ENCODE data around the gene RXRB. TPM values are rescaled to one million over a fixed set of nuclear protein-coding genes. Genes with fewer than 3 reads are reported as not detected.

The RXRB gene
- total and polyA plus RNA-seq, 2 of the 13 experiments (the other 11 are each of a cell fraction or from before 2014, with no cell fraction given): 26.7 to 55.7 TPM

- TF ChIP-seq ZNF136 (CRISPR knock-in tag; IDR thresholded peaks at IDR 0.05; ENCODE audit: low read depth): peak; percentile 62; the same call in 1 of the 2 replicates
- TF ChIP-seq, protein P1, sequence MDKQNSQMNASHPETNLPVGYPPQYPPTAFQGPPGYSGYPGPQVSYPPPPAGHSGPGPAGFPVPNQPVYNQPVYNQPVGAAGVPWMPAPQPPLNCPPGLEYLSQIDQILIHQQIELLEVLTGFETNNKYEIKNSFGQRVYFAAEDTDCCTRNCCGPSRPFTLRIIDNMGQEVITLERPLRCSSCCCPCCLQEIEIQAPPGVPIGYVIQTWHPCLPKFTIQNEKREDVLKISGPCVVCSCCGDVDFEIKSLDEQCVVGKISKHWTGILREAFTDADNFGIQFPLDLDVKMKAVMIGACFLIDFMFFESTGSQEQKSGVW (CRISPR knock-in tag; IDR thresholded peaks at IDR 0.05; ENCODE audit: borderline replicate concordance): no peak
- TF ChIP-seq GATAD1 (CRISPR knock-in tag; IDR thresholded peaks at IDR 0.05): peak; percentile 72
- no peak; the same call in none of the 2 replicates for TF ChIP-seq SALL1 (CRISPR knock-in tag; IDR thresholded peaks at IDR 0.05)
- TF ChIP-seq CCDC6 (CRISPR knock-in tag; IDR thresholded peaks at IDR 0.05): peak; percentile 78; the same call in 1 of the 2 replicates
- 0 out of 2 replicates have a peak, but pooled peaks have one; percentile 28 for TF ChIP-seq DPF2 (CRISPR knock-in tag; IDR thresholded peaks at IDR 0.05; ENCODE audit: borderline replicate concordance, low read depth)
- TF ChIP-seq PRMT3 (CRISPR knock-in tag; IDR thresholded peaks at IDR 0.05; ENCODE audit: borderline replicate concordance, low read depth): no peak
- no peak; the same call in 1 of the 2 replicates for TF ChIP-seq NR2F2 (IDR thresholded peaks at IDR 0.05; ENCODE audit: borderline replicate concordance, low read depth)
- TF ChIP-seq ZC3H4 (CRISPR knock-in tag; IDR thresholded peaks at IDR 0.05; ENCODE audit: borderline replicate concordance): no peak; the same call in 1 of the 2 replicates
- no peak for TF ChIP-seq ZNF652 (CRISPR knock-in tag; IDR thresholded peaks at IDR 0.05; ENCODE audit: borderline replicate concordance, low read depth)
- TF ChIP-seq ZFP37 (CRISPR knock-in tag; IDR thresholded peaks at IDR 0.05; ENCODE audit: borderline replicate concordance): no peak
- no peak for TF ChIP-seq REXO4 (CRISPR knock-in tag; IDR thresholded peaks at IDR 0.05; ENCODE audit: borderline replicate concordance)
- TF ChIP-seq SP4 (CRISPR knock-in tag; IDR thresholded peaks at IDR 0.05): peak; percentile 95
- no peak for TF ChIP-seq GTF2F1 (IDR thresholded peaks at IDR 0.05; ENCODE audit: low read length)
- TF ChIP-seq, protein P2, sequence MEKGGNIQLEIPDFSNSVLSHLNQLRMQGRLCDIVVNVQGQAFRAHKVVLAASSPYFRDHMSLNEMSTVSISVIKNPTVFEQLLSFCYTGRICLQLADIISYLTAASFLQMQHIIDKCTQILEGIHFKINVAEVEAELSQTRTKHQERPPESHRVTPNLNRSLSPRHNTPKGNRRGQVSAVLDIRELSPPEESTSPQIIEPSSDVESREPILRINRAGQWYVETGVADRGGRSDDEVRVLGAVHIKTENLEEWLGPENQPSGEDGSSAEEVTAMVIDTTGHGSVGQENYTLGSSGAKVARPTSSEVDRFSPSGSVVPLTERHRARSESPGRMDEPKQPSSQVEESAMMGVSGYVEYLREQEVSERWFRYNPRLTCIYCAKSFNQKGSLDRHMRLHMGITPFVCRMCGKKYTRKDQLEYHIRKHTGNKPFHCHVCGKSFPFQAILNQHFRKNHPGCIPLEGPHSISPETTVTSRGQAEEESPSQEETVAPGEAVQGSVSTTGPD (CRISPR knock-in tag; IDR thresholded peaks at IDR 0.05): no peak
- no peak for TF ChIP-seq HHEX (CRISPR knock-in tag; IDR thresholded peaks at IDR 0.05)
- TF ChIP-seq, protein P3, sequence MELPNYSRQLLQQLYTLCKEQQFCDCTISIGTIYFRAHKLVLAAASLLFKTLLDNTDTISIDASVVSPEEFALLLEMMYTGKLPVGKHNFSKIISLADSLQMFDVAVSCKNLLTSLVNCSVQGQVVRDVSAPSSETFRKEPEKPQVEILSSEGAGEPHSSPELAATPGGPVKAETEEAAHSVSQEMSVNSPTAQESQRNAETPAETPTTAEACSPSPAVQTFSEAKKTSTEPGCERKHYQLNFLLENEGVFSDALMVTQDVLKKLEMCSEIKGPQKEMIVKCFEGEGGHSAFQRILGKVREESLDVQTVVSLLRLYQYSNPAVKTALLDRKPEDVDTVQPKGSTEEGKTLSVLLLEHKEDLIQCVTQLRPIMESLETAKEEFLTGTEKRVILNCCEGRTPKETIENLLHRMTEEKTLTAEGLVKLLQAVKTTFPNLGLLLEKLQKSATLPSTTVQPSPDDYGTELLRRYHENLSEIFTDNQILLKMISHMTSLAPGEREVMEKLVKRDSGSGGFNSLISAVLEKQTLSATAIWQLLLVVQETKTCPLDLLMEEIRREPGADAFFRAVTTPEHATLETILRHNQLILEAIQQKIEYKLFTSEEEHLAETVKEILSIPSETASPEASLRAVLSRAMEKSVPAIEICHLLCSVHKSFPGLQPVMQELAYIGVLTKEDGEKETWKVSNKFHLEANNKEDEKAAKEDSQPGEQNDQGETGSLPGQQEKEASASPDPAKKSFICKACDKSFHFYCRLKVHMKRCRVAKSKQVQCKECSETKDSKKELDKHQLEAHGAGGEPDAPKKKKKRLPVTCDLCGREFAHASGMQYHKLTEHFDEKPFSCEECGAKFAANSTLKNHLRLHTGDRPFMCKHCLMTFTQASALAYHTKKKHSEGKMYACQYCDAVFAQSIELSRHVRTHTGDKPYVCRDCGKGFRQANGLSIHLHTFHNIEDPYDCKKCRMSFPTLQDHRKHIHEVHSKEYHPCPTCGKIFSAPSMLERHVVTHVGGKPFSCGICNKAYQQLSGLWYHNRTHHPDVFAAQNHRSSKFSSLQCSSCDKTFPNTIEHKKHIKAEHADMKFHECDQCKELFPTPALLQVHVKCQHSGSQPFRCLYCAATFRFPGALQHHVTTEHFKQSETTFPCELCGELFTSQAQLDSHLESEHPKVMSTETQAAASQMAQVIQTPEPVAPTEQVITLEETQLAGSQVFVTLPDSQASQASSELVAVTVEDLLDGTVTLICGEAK (IDR thresholded peaks at IDR 0.05): no peak
- TF ChIP-seq, protein P3 (CRISPR knock-in tag; IDR thresholded peaks at IDR 0.05): 0 out of 2 replicates have a peak, but pooled peaks have one; percentile 54
- peak; percentile 84; the same call in 1 of the 2 replicates for TF ChIP-seq ZC3H13 (CRISPR knock-in tag; IDR thresholded peaks at IDR 0.05)
Measured at GRCh38 chr6:33248932-33249731, 48.7 kb upstream of the RXRB start (continued).
